Measurements from ENCODE around the gene LAMA2. TPM values are rescaled to one million over a fixed set of nuclear protein-coding genes. Genes with fewer than 3 reads are reported as not detected.
A peak's percentile ranks its signal among the peaks of the same experiment; 100 is the strongest.

LAMA2 gene
- total and polyA plus RNA-seq, 3 donors from 2014 or later = 25.9 to 94.8 (median 56.0) TPM

DNA sequence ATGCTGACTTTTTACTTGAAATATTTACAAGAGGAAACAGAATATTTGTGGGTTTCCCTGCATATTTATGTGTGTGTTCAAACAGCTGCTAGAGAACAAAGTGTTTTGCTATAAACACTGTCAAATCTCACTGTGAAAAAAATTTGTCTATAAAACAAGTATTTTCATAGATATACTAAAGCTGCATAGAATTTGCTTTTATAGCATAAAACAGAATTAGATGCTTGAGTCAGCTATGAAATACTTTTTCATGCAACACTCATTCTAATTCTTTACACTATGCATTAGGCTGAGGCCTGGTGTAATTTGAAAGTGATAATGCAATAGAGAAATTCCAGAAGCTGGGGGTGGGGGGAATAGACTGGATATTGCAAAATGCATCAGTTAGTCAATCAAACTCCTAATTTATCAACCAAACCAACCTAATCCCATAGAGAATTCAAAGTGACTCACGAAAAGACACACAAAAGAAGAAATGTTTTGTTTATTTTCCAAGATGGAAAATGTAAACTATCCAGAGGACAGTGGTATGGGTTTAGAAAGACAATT lies 148.2 kb downstream of the LAMA2 start:
- intact Hi-C loops (cut with DNase I; ENCODE audit: low total_unique reads) = no loop called here
- H3K9me3 ChIP-seq = no peaks in the 10 kb centered on the region
- no peaks in the 10 kb centered on the region for H3K27me3 ChIP-seq
- no peaks in the 10 kb centered on the region for H3K36me3 ChIP-seq (ENCODE audit: low read depth, missing control alignments)
- DNase-seq = no peak
- H3K4me1 ChIP-seq = peaks cover 10% of the 10 kb centered on the region
- H3K4me3 ChIP-seq = no peak overlapping the region
- WGBS, 2 donors = 65 to 81% methylated on average over 1 of the region's 1 CpG
- H3K27ac ChIP-seq = peak overlapping the region in 1 of 2 donors; percentile 20
- TF ChIP-seq, protein P1, sequence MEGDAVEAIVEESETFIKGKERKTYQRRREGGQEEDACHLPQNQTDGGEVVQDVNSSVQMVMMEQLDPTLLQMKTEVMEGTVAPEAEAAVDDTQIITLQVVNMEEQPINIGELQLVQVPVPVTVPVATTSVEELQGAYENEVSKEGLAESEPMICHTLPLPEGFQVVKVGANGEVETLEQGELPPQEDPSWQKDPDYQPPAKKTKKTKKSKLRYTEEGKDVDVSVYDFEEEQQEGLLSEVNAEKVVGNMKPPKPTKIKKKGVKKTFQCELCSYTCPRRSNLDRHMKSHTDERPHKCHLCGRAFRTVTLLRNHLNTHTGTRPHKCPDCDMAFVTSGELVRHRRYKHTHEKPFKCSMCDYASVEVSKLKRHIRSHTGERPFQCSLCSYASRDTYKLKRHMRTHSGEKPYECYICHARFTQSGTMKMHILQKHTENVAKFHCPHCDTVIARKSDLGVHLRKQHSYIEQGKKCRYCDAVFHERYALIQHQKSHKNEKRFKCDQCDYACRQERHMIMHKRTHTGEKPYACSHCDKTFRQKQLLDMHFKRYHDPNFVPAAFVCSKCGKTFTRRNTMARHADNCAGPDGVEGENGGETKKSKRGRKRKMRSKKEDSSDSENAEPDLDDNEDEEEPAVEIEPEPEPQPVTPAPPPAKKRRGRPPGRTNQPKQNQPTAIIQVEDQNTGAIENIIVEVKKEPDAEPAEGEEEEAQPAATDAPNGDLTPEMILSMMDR (IDR thresholded peaks at IDR 0.05) = no peak
- no peak for TF ChIP-seq POLR2A (IDR thresholded peaks at IDR 0.05)

DNA sequence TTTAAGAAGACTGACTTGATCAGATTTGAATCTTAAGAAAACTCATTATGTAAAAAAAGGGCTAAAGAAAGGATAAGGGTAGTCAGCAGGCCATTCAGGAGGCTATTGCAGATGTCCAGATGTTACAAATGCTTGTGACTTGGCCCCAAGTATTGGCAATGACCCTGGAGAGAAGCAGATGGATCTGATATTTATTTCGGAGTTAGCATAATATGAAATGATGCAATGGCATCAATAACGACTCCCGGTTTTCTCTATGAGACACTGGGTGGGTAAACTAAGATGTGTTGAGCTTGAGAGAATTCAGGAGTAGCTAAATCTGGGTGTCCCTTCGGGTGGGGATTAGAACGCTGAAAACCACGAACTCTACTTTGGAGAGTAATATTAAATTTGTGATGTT lies 149.7 kb downstream of the LAMA2 start:
- Histone ChIP-seq H3K36me3 (ENCODE audit: low read depth, missing control alignments) (no peaks in the 10 kb centered on the region), H3K4me1 (peaks cover 10% of the 10 kb centered on the region), H3K9me3 (no peaks in the 10 kb centered on the region), H3K27me3 (no peaks in the 10 kb centered on the region), H3K27ac (peak overlapping the region in 1 of 2 donors; percentile 60), H3K4me3 (no peak overlapping the region)
- intact Hi-C loops (cut with DNase I; ENCODE audit: low total_unique reads) = no loop called here
- WGBS, 2 donors = 40 to 62% methylated on average over 6 of the region's 6 CpGs
- TF ChIP-seq, protein P1 (IDR thresholded peaks at IDR 0.05) = no peak
- TF ChIP-seq POLR2A (IDR thresholded peaks at IDR 0.05) = no peak
- DNase-seq = no peak

DNA sequence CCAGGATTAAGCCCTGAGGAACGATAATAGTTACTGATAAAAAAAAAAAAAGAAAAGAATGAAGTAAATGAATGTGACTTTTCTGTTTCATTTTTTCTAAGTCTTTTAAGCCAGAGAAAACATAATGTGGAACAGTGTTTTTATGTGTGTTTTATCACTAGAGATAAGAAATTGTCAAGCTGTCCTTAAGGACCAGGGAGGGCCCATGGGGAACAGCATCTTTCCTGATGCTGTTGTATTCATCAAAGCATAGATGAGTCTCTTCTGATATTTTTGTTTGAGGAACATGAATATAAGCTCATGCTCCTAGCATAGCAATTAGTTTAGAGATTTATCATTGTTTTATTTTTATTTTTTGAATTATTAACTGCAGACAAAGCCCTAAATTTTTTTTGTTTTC lies 150.2 kb downstream of the LAMA2 start:
- WGBS, 2 donors = 16 to 41% methylated on average over 1 of the region's 1 CpG
- no peaks in the 10 kb centered on the region for H3K27me3 ChIP-seq
- no peak for DNase-seq
- H3K36me3 ChIP-seq (ENCODE audit: low read depth, missing control alignments) = no peaks in the 10 kb centered on the region
- no peaks in the 10 kb centered on the region for H3K9me3 ChIP-seq
- peak overlapping the region in 1 of 2 donors; percentile 60 for H3K27ac ChIP-seq
- no peak overlapping the region for H3K4me3 ChIP-seq
- TF ChIP-seq, protein P1 (IDR thresholded peaks at IDR 0.05) = no peak
- intact Hi-C loops (cut with DNase I; ENCODE audit: low total_unique reads) = no loop called here
- H3K4me1 ChIP-seq = peaks cover 10% of the 10 kb centered on the region

DNA sequence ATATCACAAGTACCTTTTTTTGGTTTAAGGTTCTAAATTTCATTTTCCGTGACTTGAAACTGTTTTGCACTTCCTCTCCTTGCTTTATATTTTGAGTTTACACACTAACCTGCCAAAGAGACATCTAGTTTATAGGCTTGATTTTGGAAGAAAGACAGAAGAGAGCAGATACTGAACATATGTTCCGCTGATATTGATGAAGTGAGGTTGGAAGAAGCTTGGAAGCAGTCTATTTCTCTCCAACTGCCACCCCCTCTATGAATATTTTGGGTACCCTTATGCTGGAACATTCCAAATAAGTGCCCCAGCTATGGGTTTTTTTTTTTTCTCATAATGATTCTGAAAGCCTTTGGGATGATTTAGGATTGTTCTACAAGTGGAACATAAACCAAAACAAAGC lies 150.6 kb downstream of the LAMA2 start:
- DNase-seq = no peak
- Histone ChIP-seq H3K27ac (peak overlapping the region in 1 of 2 donors; percentile 60), H3K4me3 (no peak overlapping the region), H3K36me3 (ENCODE audit: low read depth, missing control alignments) (no peaks in the 10 kb centered on the region), H3K4me1 (peaks cover 10% of the 10 kb centered on the region), H3K27me3 (no peaks in the 10 kb centered on the region), H3K9me3 (no peaks in the 10 kb centered on the region)
- TF ChIP-seq POLR2A (IDR thresholded peaks at IDR 0.05) = no peak
- TF ChIP-seq, protein P1 (IDR thresholded peaks at IDR 0.05) = no peak
- intact Hi-C loops (cut with DNase I; ENCODE audit: low total_unique reads) = no loop called here
- WGBS, 2 donors = 76 to 78% methylated on average over 2 of the region's 2 CpGs

DNA sequence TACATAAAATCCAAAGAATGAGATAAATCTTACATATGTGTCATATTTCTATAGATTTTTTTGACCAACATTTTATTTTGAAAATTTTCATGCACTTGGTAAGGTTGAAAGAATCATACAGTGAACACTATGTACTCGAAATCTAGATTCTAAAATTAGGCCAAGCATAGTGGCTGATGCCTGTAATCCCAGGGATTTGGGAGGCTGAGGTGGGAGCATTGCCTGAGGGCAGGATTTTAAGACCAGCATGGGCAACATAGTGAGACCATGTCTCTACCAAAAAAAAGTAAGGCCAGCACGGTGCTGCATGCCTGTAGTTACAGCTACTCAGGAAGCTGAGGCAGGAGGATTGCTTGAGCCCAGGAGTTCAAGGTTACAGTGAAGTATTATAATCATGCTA lies 158.6 kb downstream of the LAMA2 start:
- Histone ChIP-seq H3K36me3 (ENCODE audit: low read depth, missing control alignments) (no peaks in the 10 kb centered on the region), H3K4me1 (no peaks in the 10 kb centered on the region), H3K27ac (no peak overlapping the region), H3K4me3 (no peak overlapping the region), H3K9me3 (no peaks in the 10 kb centered on the region), H3K27me3 (no peaks in the 10 kb centered on the region)
- DNase-seq = no peak
- intact Hi-C loops (cut with DNase I; ENCODE audit: low total_unique reads) = no loop called here
- 79 to 87% methylated on average over 2 of the region's 2 CpGs for WGBS, 2 donors
- TF ChIP-seq, protein P1 (IDR thresholded peaks at IDR 0.05) = no peak
- TF ChIP-seq POLR2A (IDR thresholded peaks at IDR 0.05) = no peak

All from testis (tissue), 3 donors.